Naive B cell (primary cell): Measurements from ENCODE around the gene SMOC1. TPM values are rescaled to one million over a fixed set of nuclear protein-coding genes. Genes with fewer than 3 reads are reported as not detected.

Experiments used
- ATAC-seq, 2 donors: fragments of 150-1000 bp; cut with Tn5 transposase; 2 replicates each; pipeline ENCODE4 v1.10.0; 2021; ENCODE audit warnings: low read depth in 2 of 2, mild to moderate bottlenecking in 2 of 2, moderate library complexity in 2 of 2
- DNase-seq: peaks from one replicate; pipeline ENCODE4 v3.0.0; 2022
- H3K27ac Mint-ChIP-seq, 6 donors: one replicate each; pipeline ENCODE4 v1.8.0; 2020 to 2022; ENCODE audit warnings: mild to moderate bottlenecking in 6 of 6, mixed read lengths in 6 of 6, moderate library complexity in 5 of 6, inconsistent platforms in 2 of 6
- H3K27me3 Mint-ChIP-seq, 3 donors: one replicate each; pipeline ENCODE4 v1.8.0; 2021 to 2022; ENCODE audit warnings: mixed read lengths in 3 of 3, mild to moderate bottlenecking in 1 of 3
- H3K36me3 Mint-ChIP-seq, 2 donors: one replicate each; pipeline ENCODE4 v1.8.0; 2020 to 2022; ENCODE audit warnings: mixed read lengths in 2 of 2, inconsistent platforms in 1 of 2, mild to moderate bottlenecking in 1 of 2
- H3K4me1 Mint-ChIP-seq, 3 donors: one replicate each; pipeline ENCODE4 v1.8.0; 2020 to 2022; ENCODE audit warnings: mixed read lengths in 3 of 3, inconsistent platforms in 1 of 3, mild to moderate bottlenecking in 1 of 3, moderate library complexity in 1 of 3
- H3K4me3 Mint-ChIP-seq, 8 donors: one replicate each; pipeline ENCODE4 v1.8.0; 2020 to 2022; ENCODE audit warnings: mild to moderate bottlenecking in 8 of 8, mixed read lengths in 8 of 8, moderate library complexity in 8 of 8, inconsistent platforms in 2 of 8
- H3K9me3 Mint-ChIP-seq, 7 donors: one replicate each; pipeline ENCODE4 v1.8.0; 2020 to 2022; ENCODE audit warnings: mixed read lengths in 7 of 7, mild to moderate bottlenecking in 5 of 7, inconsistent platforms in 2 of 7, moderate library complexity in 1 of 7
- polyA plus RNA-seq, 6 donors: library from polyadenylated mRNA; unstranded; fragments of 300-500 nt; fragmentation: Illumina TruSeq; gene quantifications; one replicate each; pipeline ENCODE4 v1.2.3, GENCODE V29; 2021; ENCODE audit warnings: low read depth in 6 of 6

Gene SMOC1
- polyA plus RNA-seq, 6 donors from 2014 or later, result not detected

DNA sequence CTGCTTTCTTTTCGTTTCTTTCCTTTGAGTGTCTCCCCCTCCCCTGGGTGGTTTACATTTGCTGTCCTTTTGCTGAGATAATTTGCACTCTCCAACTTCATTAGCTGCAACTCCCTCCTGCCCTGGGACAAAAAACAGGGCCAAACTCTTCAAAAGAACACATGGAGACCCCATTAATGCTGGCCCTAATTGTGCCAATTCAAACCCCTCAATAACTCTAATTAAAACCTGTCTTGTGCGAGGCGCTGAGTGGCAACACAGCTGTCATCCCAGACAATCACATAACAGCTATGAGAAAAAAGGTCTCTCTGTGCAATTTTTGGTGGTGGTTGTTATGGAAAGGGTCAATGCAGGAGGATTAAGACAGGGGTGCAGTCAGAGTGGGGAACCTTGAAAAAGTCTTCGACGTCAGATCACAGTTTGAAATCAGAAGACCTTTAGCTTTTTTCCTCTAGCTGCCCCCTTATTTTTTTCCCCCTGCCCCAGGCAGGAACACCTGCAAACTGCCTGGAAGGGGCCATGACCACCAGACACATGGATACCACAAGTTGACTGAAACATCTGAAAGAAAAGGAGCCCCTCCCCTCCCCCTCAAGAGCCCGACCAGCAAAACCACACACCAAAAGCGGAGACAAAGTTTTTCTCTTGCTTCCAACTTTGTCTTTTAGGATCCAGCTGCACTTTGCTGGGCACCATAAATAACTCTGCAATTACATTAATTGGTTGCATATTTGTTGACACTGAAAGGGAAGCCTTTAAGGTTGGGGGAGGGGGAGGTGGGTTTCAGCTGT lies 26.5 kb upstream of the SMOC1 start:
- peaks cover 3 to 24% (median 14%) of the 10 kb centered on the region in 3 donors for H3K27me3 Mint-ChIP-seq
- ATAC-seq (no peak), DNase-seq (no peak)
- no peaks in the 10 kb centered on the region for H3K9me3 Mint-ChIP-seq
- peaks cover 0 to 4% (median 3%) of the 10 kb centered on the region in 3 donors for H3K4me1 Mint-ChIP-seq
- no peak overlapping the region for H3K4me3 Mint-ChIP-seq
- H3K27ac Mint-ChIP-seq, result no peak overlapping the region
- no peaks in the 10 kb centered on the region for H3K36me3 Mint-ChIP-seq

DNA sequence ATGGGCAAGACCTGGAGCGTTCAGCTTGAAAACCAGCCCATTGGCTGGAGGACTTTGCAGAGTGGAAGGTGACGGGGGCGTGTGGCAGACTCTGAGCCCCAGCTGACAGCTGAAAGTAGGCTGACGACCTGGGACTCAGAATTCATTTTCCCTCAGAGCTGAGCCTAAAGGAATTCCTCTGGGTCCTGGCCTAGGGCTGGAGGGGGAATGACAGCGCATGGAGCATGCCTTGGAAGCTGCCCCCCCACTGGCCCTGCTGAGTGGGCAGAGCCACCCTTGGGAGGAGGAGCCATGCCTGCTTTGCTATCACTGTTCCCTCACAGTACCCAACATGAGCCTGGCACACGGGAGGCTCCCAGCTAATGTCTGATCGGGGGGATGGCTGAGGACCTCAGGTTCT lies 25.4 kb upstream of the SMOC1 start:
- Mint-ChIP-seq H3K27me3 (peaks cover 3 to 20% (median 17%) of the 10 kb centered on the region in 3 donors), H3K9me3 (no peaks in the 10 kb centered on the region), H3K4me3 (no peak overlapping the region), H3K4me1 (peaks cover 0 to 4% (median 3%) of the 10 kb centered on the region in 3 donors), H3K36me3 (no peaks in the 10 kb centered on the region), H3K27ac (no peak overlapping the region)
- DNase-seq, result no peak
- ATAC-seq, result no peak

DNA sequence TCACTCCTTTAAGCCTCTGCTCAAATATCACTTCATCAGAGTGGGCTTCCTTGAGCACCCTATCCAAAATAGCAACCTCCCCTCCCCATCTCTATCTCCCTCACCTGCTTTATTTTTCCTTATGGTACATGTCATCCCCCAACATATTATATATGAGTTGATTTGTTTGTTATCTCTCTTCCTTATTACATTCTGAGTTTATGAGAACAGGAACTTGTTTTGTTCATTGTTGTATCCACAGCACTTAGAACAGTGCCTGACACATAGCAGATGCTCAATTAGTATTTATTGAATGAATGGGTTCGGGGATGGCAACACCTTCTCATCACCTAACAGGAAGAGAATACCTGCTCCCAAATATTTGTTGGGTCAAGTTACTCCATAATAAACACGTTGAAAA lies 24.6 kb upstream of the SMOC1 start:
- peaks cover 0 to 19% (median 18%) of the 10 kb centered on the region in 3 donors for H3K27me3 Mint-ChIP-seq
- H3K36me3 Mint-ChIP-seq, result no peaks in the 10 kb centered on the region
- no peak for ATAC-seq
- no peak overlapping the region for H3K4me3 Mint-ChIP-seq
- H3K27ac Mint-ChIP-seq, result peak overlapping the region in 1 of 6 donors; percentile 0
- no peak for DNase-seq
- peaks cover 0 to 2% (median 2%) of the 10 kb centered on the region in 3 donors for H3K4me1 Mint-ChIP-seq
- H3K9me3 Mint-ChIP-seq, result no peaks in the 10 kb centered on the region

DNA sequence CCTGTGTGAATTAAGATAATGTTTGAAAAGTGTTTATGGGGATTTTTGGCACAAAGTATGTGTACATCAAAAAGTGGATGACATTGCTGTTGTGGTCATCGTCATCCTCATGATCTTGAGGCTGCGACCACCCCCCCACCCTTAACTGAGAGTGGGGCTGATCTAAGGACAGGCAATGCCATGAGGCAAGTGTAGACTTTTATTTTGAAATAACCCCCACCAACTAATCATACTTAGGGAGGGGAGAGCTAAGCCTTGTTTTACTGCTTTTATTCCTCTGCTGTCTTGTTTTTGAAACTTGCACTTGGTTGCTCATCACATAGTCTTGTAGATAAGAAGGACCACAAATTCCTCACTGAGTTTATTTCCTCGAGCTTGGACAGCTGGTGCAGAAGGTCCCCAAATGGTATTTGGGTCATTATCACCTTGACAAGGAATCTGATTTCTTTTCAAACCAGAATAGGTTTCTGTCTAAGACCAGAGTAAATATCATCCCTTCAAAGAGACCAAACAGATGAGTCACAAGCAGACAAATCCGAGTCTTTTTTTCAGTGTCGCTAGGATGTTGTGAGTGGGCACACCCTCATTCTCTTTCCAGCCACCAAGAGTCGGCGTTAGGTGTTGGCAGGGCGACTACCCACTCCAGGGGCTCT lies 23.9 kb upstream of the SMOC1 start:
- Mint-ChIP-seq H3K36me3 (no peaks in the 10 kb centered on the region), H3K27me3 (peaks cover 0 to 15% (median 15%) of the 10 kb centered on the region in 3 donors), H3K4me3 (no peak overlapping the region), H3K4me1 (no peaks in the 10 kb centered on the region), H3K9me3 (no peaks in the 10 kb centered on the region), H3K27ac (no peak overlapping the region)
- no peak for ATAC-seq
- no peak for DNase-seq

DNA sequence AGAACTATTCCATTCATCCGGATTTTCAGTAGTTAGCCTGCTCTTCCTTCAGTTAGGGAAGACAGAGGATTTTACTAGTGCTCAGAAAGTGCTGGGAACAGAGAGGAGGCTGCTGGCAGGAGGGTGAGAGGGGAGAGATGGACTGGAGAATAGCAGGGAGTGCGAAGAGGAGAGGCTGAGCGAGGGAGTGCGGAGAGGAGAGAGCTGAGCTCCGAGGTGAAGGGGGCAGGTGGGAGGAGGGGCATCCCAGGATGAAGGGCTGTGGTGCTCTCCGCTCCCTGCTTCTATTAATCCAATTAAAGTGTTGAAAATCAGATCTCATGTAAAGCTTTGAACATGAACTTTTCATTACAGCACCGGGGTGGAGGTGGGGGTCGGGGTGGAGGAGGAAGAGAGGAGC lies 20.4 kb upstream of the SMOC1 start:
- DNase-seq, result no peak
- H3K9me3 Mint-ChIP-seq, result no peaks in the 10 kb centered on the region
- H3K4me1 Mint-ChIP-seq, result no peaks in the 10 kb centered on the region
- no peaks in the 10 kb centered on the region for H3K36me3 Mint-ChIP-seq
- no peak overlapping the region for H3K27ac Mint-ChIP-seq
- no peak overlapping the region for H3K4me3 Mint-ChIP-seq
- H3K27me3 Mint-ChIP-seq, result peaks cover 0 to 20% (median 19%) of the 10 kb centered on the region in 3 donors
- no peak for ATAC-seq

DNA sequence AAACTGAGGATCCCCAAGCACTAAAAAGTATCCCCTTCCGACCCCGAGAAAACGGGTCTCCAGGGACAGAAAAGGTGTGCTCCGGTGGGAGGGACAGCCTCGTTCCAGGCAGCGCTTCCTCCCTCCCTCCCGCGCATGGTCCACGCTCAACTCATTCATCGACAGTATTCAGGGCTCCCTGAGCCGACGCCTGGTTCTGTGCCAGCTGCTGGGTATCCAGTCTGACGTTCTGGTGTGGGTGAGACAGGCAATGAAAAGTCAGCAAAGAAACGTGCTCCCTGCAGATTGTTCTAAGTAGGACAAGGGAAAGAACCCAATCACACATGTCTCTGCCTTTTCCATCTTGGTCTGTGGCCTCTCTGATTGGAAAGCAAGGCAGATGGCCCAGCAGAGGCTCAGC lies 19.6 kb upstream of the SMOC1 start:
- Mint-ChIP-seq H3K4me1 (no peaks in the 10 kb centered on the region), H3K9me3 (peaks cover 4 to 6% (median 5%) of the 10 kb centered on the region in 7 donors), H3K4me3 (no peak overlapping the region), H3K36me3 (peaks cover 0 to 6% of the 10 kb centered on the region in 2 donors), H3K27ac (no peak overlapping the region), H3K27me3 (peaks cover 7 to 28% (median 27%) of the 10 kb centered on the region in 3 donors)
- ATAC-seq, result no peak
- DNase-seq, result no peak

DNA sequence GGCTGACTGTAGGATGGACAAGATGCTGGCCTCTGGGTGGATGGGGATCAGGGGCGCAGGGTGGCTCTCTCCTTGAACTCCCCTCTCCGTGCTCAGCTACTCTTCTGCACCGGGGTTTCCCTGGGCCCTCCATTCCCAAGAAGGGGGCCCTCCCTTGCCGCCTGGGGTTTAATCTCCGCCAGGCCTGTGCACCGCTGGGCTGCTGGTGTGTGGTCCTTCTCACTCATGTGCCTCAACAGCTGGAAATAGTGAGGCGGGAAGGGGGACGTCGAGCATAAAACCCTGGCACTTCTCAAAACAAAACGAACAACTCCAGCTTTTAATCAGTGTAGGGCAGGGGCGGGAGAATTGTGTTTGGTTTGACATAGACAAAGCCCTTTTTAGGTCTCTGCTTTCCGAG lies 19.0 kb upstream of the SMOC1 start:
- peaks cover 9 to 31% (median 31%) of the 10 kb centered on the region in 3 donors for H3K27me3 Mint-ChIP-seq
- no peak overlapping the region for H3K4me3 Mint-ChIP-seq
- H3K4me1 Mint-ChIP-seq, result no peaks in the 10 kb centered on the region
- ATAC-seq (no peak), DNase-seq (no peak)
- peaks cover 6 to 12% (median 10%) of the 10 kb centered on the region in 7 donors for H3K9me3 Mint-ChIP-seq
- H3K36me3 Mint-ChIP-seq, result peaks cover 0 to 10% of the 10 kb centered on the region in 2 donors
- H3K27ac Mint-ChIP-seq, result no peak overlapping the region

DNA sequence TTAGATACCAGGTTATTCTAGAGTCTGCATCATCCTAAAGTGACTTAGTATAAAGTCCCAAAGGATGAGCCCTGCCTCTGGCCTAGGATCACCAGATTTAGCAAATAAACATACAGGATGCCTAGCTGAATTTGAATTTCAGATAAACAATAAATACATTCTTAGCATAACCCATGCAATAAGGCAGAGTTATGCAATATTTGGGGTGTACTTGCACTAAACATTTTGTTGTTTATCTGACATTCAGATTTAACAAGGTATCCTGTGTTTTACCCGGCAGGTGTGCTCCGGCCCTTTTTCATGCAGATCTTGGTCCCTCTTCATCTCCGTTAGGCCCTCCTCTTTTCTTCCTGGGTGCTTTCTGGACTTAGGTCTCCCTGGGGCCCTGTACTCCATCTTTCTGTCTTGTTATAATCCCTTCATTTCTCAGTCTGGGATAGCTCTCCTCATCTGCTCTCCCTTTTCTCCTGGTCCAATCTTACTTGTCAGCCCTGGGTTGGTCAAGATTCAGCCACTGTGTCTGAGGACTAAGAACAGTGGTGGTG lies 18.1 kb upstream of the SMOC1 start:
- no peak for ATAC-seq
- Mint-ChIP-seq H3K27me3 (peaks cover 12 to 35% (median 30%) of the 10 kb centered on the region in 3 donors), H3K9me3 (peaks cover 6 to 15% (median 13%) of the 10 kb centered on the region in 7 donors), H3K4me1 (no peaks in the 10 kb centered on the region), H3K4me3 (no peak overlapping the region), H3K36me3 (peaks cover 0 to 10% of the 10 kb centered on the region in 2 donors), H3K27ac (no peak overlapping the region)
- DNase-seq, result no peak

DNA sequence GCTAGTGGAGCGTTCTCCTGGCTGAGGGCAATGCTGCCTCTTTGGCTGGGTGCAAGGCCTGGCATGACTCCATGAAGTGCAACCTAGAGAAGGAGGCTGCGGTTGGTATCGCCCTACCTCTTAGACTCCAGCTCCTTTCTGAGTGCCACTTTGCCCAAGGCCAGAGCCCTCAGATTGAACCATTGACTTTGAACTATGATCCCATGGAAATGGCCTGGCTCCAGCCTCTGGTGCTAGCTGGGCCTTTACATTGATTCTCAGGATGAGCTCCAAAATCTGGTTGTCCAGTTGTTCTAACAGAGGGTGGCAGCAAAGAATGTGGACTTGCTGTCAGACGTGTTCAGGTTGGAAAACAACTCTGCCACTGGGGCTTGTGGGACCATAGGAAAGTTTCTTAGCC lies 16.1 kb upstream of the SMOC1 start:
- DNase-seq (no peak), ATAC-seq (no peak)
- H3K36me3 Mint-ChIP-seq, result peaks cover 0 to 13% of the 10 kb centered on the region in 2 donors
- no peak overlapping the region for H3K4me3 Mint-ChIP-seq
- H3K9me3 Mint-ChIP-seq, result peaks cover 6 to 22% (median 16%) of the 10 kb centered on the region in 7 donors
- H3K4me1 Mint-ChIP-seq, result no peaks in the 10 kb centered on the region
- no peak overlapping the region for H3K27ac Mint-ChIP-seq
- peaks cover 23 to 41% (median 37%) of the 10 kb centered on the region in 3 donors for H3K27me3 Mint-ChIP-seq

DNA sequence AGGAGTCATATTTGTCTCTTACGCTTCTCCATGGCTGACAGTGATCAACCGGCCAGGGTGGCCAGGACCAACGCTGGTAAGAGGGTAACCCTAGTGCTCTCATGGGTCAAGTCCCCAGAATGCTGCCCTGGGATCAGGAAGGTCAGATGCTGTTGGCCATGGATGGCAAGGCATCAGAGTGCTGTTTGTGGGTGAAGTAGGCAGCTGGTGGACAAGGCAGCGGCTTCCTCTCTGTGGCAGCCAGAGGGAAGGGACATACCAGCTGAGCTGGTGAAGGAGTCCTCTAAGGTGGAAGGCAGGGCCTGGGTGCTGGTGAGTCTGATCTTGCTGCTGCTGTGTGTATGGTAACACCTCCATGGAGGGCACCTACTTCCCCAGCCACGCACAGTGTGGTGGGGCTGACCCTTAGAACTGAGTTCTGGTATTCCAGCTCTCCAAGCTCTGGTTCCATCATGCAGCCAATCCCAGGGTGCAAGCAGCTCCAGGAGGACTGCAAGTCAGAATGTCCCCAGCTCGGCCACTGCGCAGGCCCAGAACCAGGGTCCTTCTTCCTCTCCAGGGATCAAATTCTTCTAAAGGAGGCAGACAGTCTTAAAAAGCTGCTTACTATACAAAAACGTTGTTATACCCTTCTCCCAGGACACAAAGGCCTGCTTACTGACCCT lies 13.4 kb upstream of the SMOC1 start:
- DNase-seq (no peak), ATAC-seq (no peak)
- Mint-ChIP-seq H3K9me3 (peaks cover 6 to 35% (median 20%) of the 10 kb centered on the region in 7 donors), H3K4me3 (no peak overlapping the region), H3K4me1 (no peaks in the 10 kb centered on the region), H3K27me3 (peaks cover 36 to 51% (median 39%) of the 10 kb centered on the region in 3 donors), H3K27ac (no peak overlapping the region), H3K36me3 (peaks cover 0 to 18% of the 10 kb centered on the region in 2 donors)

DNA sequence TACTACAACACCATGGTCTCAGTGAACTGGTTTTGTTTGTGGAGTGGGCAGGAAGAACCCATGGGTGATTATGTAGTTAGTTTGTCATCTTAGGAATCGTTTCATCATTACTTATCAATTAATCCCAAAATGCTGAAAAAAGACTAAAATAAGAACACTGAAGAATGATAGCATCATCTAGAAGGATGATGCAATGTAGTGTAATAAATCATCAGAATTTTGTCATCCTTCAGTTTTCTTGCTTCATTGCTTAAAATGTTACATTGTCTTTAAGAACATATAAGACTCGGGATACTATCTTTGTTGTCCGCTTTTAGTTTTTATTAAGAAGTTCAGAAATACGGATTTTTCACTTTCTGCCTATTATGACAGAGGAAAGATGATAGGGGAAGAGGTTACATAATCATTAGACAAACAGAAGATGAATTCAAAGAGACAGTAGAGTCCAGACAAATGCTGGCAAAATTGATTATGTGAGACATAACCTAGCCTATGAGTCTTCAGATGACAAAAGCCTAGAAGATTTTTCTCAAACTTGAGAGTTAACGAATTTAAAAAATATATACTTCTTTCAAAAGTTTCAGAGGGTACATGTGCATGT lies 10.8 kb upstream of the SMOC1 start:
- Mint-ChIP-seq H3K27me3 (peaks cover 45 to 58% (median 46%) of the 10 kb centered on the region in 3 donors), H3K27ac (no peak overlapping the region), H3K4me3 (no peak overlapping the region), H3K36me3 (peaks cover 0 to 18% of the 10 kb centered on the region in 2 donors), H3K4me1 (no peaks in the 10 kb centered on the region), H3K9me3 (peaks cover 6 to 39% (median 20%) of the 10 kb centered on the region in 7 donors)
- DNase-seq, result no peak
- ATAC-seq, result no peak

DNA sequence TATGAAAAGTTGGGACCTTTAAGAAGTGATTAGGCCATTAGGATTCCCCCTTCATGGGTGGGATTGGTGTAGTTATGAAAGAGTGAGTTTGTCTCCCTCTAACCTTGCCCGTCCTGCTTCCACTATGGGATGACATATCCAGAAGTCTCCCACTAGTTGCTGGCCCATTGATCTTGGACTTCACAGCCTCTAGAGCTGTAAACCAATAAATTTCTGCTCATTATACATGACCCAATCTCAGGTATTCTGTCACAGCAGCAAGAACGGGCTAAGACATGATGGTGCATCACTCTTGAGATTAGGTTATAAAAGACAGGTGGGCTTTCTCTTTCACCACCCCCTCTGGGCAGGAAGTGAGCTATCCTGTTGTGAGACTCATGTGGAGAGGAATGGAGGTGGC lies 8.6 kb upstream of the SMOC1 start:
- Mint-ChIP-seq H3K9me3 (peaks cover 0 to 44% (median 16%) of the 10 kb centered on the region in 7 donors), H3K4me1 (no peaks in the 10 kb centered on the region), H3K27ac (no peak overlapping the region), H3K36me3 (peaks cover 0 to 8% of the 10 kb centered on the region in 2 donors), H3K4me3 (no peak overlapping the region), H3K27me3 (peaks cover 31 to 49% (median 40%) of the 10 kb centered on the region in 3 donors)
- no peak for DNase-seq
- no peak for ATAC-seq
